ENCODE data around the gene FAM181A. TPM values are rescaled to one million over a fixed set of nuclear protein-coding genes. Genes with fewer than 3 reads are reported as not detected.

FAM181A gene
- total RNA-seq, 1 donor from 2014 or later, result not detected

DNA sequence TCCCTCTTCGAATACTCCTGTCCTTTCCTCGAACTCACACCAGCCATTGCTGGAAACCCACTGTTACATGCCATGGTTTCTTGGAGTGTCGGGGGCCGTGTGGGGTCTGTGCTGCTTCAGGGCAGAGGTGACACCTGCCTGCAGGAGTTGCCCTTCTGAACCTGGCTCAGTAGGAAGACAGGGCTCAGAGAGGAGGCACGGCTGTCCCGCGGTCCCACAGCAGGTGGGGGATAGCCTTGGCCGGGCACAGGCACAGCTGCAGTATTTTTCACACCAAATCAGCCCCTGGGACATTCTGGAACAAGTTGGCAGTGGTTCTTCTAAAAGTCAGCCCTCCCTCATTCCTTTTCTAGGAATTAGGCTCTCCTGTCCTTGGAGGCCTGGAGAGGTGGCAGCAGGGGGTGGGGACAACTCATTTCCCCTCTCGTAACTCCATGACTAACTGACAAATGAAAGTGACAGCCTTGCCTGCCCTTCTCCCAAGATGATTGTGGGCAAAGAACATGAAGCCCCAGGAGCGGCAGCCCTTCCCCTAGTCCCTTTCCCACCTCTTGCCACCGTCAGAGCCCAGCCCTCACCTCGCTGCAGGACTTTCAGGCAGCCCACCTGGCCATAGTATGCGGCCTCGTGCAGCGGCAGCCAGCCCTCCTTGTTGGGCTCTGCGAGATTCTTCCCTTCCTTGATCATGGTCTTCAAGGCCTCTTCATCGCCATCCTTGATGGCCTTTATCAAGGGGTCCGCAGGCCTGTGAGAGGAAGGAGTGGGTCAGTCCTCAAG, 26.8 kb downstream of the FAM181A start:
- no peak for FAIRE-seq
- Mint-ChIP-seq H3K27ac (ENCODE audit: unreplicated experiment) (no peak overlapping the region), H3K4me3 (ENCODE audit: unreplicated experiment) (no peak overlapping the region), H3K36me3 (ENCODE audit: low read depth, unreplicated experiment) (peaks cover 4% of the 10 kb centered on the region), H3K4me1 (ENCODE audit: low read depth, unreplicated experiment) (peaks cover 14% of the 10 kb centered on the region), H3K27me3 (ENCODE audit: low read depth, unreplicated experiment) (peaks cover 60% of the 10 kb centered on the region), H3K9me3 (ENCODE audit: unreplicated experiment) (peaks cover 4% of the 10 kb centered on the region)
- DNase-seq (ENCODE audit: low read depth), result no peak
- no peaks in the 10 kb centered on the region for H3K36me3 ChIP-seq (ENCODE audit: insufficient read depth, low read length)
- no peaks in the 10 kb centered on the region for H3K9me3 ChIP-seq (ENCODE audit: insufficient read depth, low read depth, low read length)
- no peak overlapping the region for H3K27ac ChIP-seq (ENCODE audit: low read depth, low read length)
- H3K4me3 ChIP-seq (ENCODE audit: insufficient read depth, low read depth, low read length), result no peak overlapping the region
- no peak overlapping the region for H3K4me2 ChIP-seq (ENCODE audit: low read length)
- H3K9ac ChIP-seq (ENCODE audit: low read length), result no peak overlapping the region
- H3K4me1 ChIP-seq (ENCODE audit: insufficient read depth, low read length), result peaks cover 26% of the 10 kb centered on the region
- TF ChIP-seq EZH2 (IDR thresholded peaks at IDR 0.05; ENCODE audit: insufficient read depth, low read length) (no peak), CTCF (IDR thresholded peaks at IDR 0.05; ENCODE audit: insufficient read depth, low read depth, low read length) (no peak)
- H3K27me3 ChIP-seq (ENCODE audit: insufficient read depth, low read length), result no peaks in the 10 kb centered on the region
- no peak overlapping the region for H2AFZ ChIP-seq (ENCODE audit: low read depth, low read length)
- H4K20me1 ChIP-seq (ENCODE audit: insufficient read depth, low read length), result no peaks in the 10 kb centered on the region
- H3K79me2 ChIP-seq (ENCODE audit: insufficient read depth, low read length), result no peaks in the 10 kb centered on the region

DNA sequence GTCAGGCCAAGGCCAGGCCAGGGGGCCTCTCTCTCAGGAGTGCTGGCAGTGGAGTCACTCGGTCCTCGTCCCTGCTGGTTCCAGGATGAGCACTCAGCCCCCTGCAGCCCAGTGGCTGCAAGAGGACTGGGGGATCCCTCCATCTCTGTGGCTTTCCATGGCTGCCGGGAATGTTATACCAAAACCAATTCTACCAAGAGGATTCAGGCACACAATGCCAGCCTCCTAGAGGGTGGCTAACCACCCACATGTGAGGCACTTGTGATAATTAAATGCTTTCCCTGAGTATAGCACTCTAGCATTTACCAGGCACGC, 27.3 kb downstream of the FAM181A start:
- Histone ChIP-seq H3K4me3 (ENCODE audit: insufficient read depth, low read depth, low read length) (no peak overlapping the region), H3K27me3 (ENCODE audit: insufficient read depth, low read length) (no peaks in the 10 kb centered on the region), H2AFZ (ENCODE audit: low read depth, low read length) (no peak overlapping the region), H3K4me2 (ENCODE audit: low read length) (no peak overlapping the region), H3K9me3 (ENCODE audit: insufficient read depth, low read depth, low read length) (no peaks in the 10 kb centered on the region), H3K9ac (ENCODE audit: low read length) (no peak overlapping the region), H3K79me2 (ENCODE audit: insufficient read depth, low read length) (no peaks in the 10 kb centered on the region), H3K36me3 (ENCODE audit: insufficient read depth, low read length) (no peaks in the 10 kb centered on the region), H3K27ac (ENCODE audit: low read depth, low read length) (no peak overlapping the region), H3K4me1 (ENCODE audit: insufficient read depth, low read length) (peaks cover 29% of the 10 kb centered on the region), H4K20me1 (ENCODE audit: insufficient read depth, low read length) (no peaks in the 10 kb centered on the region)
- Mint-ChIP-seq H3K27me3 (ENCODE audit: low read depth, unreplicated experiment) (peaks cover 54% of the 10 kb centered on the region), H3K36me3 (ENCODE audit: low read depth, unreplicated experiment) (peaks cover 4% of the 10 kb centered on the region), H3K4me3 (ENCODE audit: unreplicated experiment) (no peak overlapping the region), H3K4me1 (ENCODE audit: low read depth, unreplicated experiment) (peaks cover 20% of the 10 kb centered on the region), H3K27ac (ENCODE audit: unreplicated experiment) (no peak overlapping the region), H3K9me3 (ENCODE audit: unreplicated experiment) (peaks cover 4% of the 10 kb centered on the region)
- TF ChIP-seq CTCF (IDR thresholded peaks at IDR 0.05; ENCODE audit: insufficient read depth, low read depth, low read length) (no peak), EZH2 (IDR thresholded peaks at IDR 0.05; ENCODE audit: insufficient read depth, low read length) (no peak)
- FAIRE-seq (no peak), DNase-seq (ENCODE audit: low read depth) (no peak)

Data from astrocyte (in vitro differentiated cells and primary cell).